ENCODE results near the gene SAMHD1. TPM values are rescaled to one million over a fixed set of nuclear protein-coding genes. Genes with fewer than 3 reads are reported as not detected.

SAMHD1 gene
- total RNA-seq, 1 donor from 2014 or later: 16.9 TPM

DNA sequence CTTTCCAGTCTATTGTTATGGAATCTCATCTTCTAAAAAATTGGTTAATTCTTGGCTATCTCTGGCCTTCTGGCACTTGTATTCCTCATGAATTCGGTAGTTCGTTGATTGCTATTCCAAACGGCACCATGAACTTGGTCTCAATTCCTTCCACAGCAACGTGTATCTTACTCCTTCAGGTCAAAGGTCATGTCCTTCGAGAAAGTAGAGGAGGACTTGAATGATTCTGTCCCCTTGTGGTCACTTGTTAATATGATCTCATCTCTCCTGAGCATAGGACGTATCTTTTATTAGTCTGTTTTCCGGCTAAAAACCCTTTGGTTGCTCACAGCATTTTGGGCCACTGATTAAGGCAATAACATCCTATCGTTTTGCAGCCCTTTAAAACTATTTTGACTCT, 66.2 kb downstream of the SAMHD1 start:
- Histone ChIP-seq H3K4me3 (ENCODE audit: low read depth, low read length) (no peak overlapping the region), H3K27me3 (ENCODE audit: control insufficient read depth, insufficient read depth, low read length) (no peaks in the 10 kb centered on the region), H3K36me3 (ENCODE audit: control insufficient read depth, insufficient read depth, low read length) (no peaks in the 10 kb centered on the region)
- TF ChIP-seq, protein P1, sequence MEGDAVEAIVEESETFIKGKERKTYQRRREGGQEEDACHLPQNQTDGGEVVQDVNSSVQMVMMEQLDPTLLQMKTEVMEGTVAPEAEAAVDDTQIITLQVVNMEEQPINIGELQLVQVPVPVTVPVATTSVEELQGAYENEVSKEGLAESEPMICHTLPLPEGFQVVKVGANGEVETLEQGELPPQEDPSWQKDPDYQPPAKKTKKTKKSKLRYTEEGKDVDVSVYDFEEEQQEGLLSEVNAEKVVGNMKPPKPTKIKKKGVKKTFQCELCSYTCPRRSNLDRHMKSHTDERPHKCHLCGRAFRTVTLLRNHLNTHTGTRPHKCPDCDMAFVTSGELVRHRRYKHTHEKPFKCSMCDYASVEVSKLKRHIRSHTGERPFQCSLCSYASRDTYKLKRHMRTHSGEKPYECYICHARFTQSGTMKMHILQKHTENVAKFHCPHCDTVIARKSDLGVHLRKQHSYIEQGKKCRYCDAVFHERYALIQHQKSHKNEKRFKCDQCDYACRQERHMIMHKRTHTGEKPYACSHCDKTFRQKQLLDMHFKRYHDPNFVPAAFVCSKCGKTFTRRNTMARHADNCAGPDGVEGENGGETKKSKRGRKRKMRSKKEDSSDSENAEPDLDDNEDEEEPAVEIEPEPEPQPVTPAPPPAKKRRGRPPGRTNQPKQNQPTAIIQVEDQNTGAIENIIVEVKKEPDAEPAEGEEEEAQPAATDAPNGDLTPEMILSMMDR (IDR thresholded peaks at IDR 0.05; ENCODE audit: insufficient read depth, low read length, poor library complexity, severe bottlenecking): no peak
- DNase-seq (ENCODE audit: low read depth): no peak

DNA sequence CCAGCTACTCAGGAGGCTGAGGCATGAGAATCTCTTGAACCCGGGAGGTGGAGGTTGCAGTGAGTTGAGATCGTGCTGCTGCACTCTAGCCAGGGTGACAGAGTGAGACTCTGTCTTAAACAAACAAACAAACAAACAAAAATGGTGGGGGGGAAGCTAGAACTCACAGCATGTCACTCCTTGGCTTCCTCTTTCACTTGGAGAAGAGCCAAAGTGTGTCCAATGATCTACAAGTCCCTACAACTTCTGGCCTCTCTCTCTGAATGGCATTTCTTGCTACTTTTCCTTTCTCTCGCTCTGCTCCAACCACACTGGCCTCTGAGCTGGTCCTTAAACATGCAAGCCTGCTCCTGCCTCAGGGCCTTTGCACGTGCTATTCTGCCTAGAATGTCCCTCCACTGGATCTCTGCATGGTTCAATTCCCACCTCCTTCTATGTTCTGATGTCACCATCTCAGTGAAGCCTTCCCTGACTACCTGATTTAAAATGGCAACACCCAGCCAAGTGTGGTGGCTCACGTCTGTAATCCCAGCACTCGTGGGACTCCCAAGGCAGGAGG, 67.5 kb downstream of the SAMHD1 start:
- Histone ChIP-seq H3K27me3 (ENCODE audit: control insufficient read depth, insufficient read depth, low read length) (no peaks in the 10 kb centered on the region), H3K36me3 (ENCODE audit: control insufficient read depth, insufficient read depth, low read length) (no peaks in the 10 kb centered on the region), H3K4me3 (ENCODE audit: low read depth, low read length) (no peak overlapping the region)
- no peak for DNase-seq (ENCODE audit: low read depth)
- TF ChIP-seq, protein P1 (IDR thresholded peaks at IDR 0.05; ENCODE audit: insufficient read depth, low read length, poor library complexity, severe bottlenecking): no peak

DNA sequence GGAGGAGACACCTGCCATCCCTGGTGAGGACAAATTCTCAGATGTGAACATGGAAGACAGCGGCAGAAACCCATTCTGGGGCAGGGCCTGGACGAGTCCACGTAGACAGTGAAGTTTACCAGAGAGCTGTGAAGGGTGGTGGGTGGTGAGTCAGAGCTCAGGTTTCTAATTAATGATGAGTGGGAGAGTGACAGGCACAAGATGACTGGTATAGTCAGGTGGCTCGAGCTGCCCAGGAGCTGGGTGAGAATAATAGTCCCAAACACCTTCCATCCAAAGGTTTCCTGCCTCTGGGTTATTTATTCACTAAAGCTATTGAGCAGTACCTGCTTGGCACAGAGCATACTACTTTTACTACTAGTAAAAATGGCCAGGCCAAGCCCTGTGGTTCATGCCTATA, 69.6 kb downstream of the SAMHD1 start:
- peak; percentile 83 for DNase-seq (ENCODE audit: low read depth)
- H3K36me3 ChIP-seq (ENCODE audit: control insufficient read depth, insufficient read depth, low read length): no peaks in the 10 kb centered on the region
- no peak overlapping the region for H3K4me3 ChIP-seq (ENCODE audit: low read depth, low read length)
- TF ChIP-seq, protein P1 (IDR thresholded peaks at IDR 0.05; ENCODE audit: insufficient read depth, low read length, poor library complexity, severe bottlenecking): no peak
- H3K27me3 ChIP-seq (ENCODE audit: control insufficient read depth, insufficient read depth, low read length): no peaks in the 10 kb centered on the region

DNA sequence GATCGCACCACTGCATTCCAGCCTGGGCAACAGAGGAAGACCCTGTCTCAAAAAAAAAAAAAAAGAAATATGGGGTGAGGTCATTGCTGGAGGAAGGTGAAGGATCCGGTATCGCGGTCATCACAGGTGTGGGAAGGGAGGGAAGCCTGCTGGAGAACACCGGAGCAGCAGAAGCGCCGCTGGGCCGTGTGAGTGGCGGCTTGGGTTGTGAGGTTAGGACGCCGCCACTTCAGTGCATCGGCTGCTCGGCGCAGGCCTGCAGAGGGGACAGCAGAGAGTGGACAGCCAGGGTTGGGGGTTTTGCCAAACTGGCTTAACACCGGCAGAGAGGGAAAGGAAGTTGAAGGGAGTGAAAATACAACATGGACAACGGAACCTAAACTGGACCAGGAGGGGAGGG, 70.2 kb downstream of the SAMHD1 start:
- Histone ChIP-seq H3K27me3 (ENCODE audit: control insufficient read depth, insufficient read depth, low read length) (no peaks in the 10 kb centered on the region), H3K36me3 (ENCODE audit: control insufficient read depth, insufficient read depth, low read length) (no peaks in the 10 kb centered on the region), H3K4me3 (ENCODE audit: low read depth, low read length) (no peak overlapping the region)
- no peak for DNase-seq (ENCODE audit: low read depth)
- TF ChIP-seq, protein P1 (IDR thresholded peaks at IDR 0.05; ENCODE audit: insufficient read depth, low read length, poor library complexity, severe bottlenecking): no peak

DNA sequence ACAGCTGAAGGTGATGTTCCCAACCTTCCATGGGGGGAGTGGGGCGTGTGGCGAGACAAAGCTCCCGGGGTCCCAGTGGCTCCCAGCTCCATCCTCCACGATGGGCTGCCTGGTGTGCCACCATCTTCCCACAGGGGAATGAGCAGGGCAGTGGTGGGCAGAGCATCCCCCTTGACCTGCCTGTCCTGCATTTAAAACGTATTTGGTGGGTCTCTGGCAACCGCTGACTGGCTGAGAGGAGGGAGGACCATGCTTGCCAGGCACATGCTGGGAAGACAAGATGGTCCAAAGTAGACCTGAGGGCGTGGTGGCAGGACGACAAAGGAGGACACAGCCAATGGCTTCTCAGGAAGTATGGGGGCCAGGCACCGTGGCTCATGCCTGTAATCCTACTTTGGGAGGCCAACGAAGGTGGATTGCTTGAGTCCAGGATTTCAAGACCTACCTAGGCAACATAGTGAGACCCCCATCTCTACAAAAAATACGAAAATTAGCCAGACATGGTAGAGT, 70.7 kb downstream of the SAMHD1 start:
- Histone ChIP-seq H3K27me3 (ENCODE audit: control insufficient read depth, insufficient read depth, low read length) (no peaks in the 10 kb centered on the region), H3K36me3 (ENCODE audit: control insufficient read depth, insufficient read depth, low read length) (no peaks in the 10 kb centered on the region), H3K4me3 (ENCODE audit: low read depth, low read length) (no peak overlapping the region)
- TF ChIP-seq, protein P1 (IDR thresholded peaks at IDR 0.05; ENCODE audit: insufficient read depth, low read length, poor library complexity, severe bottlenecking): no peak
- DNase-seq (ENCODE audit: low read depth): no peak

DNA sequence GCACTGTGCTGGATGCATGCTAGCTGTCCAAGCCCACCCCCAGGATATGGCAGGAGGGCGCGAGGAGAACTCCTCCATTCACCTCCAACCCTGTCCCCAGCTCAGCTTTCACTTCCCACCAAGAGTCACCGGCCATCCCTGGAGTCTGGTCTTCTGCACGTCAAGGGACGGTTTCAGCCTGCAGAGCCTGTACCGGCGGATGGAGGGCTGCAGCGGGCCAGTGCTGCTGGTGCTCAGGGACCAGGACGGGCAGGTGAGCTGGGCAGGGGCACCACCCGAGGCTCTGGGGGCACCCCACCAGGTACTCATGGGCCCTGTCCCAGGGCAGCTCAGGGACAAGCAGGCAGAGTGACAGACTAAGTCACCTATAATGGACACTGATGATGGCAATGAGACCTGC, 72.6 kb downstream of the SAMHD1 start:
- TF ChIP-seq, protein P1 (IDR thresholded peaks at IDR 0.05; ENCODE audit: insufficient read depth, low read length, poor library complexity, severe bottlenecking): no peak
- Histone ChIP-seq H3K36me3 (ENCODE audit: control insufficient read depth, insufficient read depth, low read length) (no peaks in the 10 kb centered on the region), H3K4me3 (ENCODE audit: low read depth, low read length) (no peak overlapping the region), H3K27me3 (ENCODE audit: control insufficient read depth, insufficient read depth, low read length) (no peaks in the 10 kb centered on the region)
- DNase-seq (ENCODE audit: low read depth): no peak

Measured in kidney epithelial cell (primary cell).